ENCODE measurements around the gene CLRN3.

CLRN3 gene

DNA sequence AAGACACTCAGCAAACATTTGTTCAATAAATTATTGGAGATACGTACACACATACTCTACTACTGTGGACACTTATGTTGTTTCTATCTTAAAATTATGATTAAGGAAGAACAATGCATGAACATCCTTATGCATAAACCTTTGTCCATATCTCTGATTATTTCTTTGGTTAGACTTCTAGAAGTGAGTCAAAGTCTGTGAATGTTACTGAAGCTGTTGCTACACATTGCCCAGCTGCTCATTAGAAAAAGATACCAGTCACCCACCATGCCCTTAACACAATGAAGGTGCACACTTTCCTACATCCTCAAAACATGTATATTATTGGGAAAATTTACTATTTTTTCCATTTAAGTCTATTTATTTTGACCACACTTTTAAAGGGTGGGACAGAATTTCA lies 1.4 kb upstream of the CLRN3 start:
- no peak for DNase-seq

DNA sequence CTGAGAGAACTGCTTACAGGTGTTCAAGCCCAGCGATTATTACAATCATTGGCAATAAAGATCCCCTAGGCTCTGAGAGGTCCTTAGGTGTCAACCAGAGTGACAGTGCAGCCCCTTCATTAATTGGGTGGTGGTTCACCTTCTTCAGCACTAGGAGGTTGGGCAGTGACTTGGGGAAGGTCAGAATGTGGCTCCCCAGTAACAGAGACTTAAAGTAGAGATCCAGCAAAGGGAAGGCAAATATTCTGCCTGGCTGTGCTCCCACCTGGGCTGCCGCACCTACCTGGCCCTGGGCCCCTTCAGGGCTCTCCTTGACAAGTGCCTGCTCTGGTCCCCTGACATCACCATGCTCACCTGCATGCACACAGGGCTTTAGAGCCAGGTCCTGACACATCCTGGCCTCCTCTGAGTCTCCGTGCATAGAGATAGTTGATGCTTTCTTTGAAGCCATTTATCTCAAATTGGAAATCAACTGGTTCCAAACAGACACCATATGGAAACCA lies 1.9 kb downstream of the CLRN3 start:
- DNase-seq, result no peak

- no peak for DNase-seq
Observed at GRCh38 chr10:127890216-127890615, 2.5 kb downstream of the CLRN3 start.

- no peak for DNase-seq
Observed at GRCh38 chr10:127889605-127890195, 3.0 kb downstream of the CLRN3 start.

GRCh38 chr10:127888521-127889312 lies 4.0 kb downstream of the CLRN3 start:
- DNase-seq, result no peak

DNA sequence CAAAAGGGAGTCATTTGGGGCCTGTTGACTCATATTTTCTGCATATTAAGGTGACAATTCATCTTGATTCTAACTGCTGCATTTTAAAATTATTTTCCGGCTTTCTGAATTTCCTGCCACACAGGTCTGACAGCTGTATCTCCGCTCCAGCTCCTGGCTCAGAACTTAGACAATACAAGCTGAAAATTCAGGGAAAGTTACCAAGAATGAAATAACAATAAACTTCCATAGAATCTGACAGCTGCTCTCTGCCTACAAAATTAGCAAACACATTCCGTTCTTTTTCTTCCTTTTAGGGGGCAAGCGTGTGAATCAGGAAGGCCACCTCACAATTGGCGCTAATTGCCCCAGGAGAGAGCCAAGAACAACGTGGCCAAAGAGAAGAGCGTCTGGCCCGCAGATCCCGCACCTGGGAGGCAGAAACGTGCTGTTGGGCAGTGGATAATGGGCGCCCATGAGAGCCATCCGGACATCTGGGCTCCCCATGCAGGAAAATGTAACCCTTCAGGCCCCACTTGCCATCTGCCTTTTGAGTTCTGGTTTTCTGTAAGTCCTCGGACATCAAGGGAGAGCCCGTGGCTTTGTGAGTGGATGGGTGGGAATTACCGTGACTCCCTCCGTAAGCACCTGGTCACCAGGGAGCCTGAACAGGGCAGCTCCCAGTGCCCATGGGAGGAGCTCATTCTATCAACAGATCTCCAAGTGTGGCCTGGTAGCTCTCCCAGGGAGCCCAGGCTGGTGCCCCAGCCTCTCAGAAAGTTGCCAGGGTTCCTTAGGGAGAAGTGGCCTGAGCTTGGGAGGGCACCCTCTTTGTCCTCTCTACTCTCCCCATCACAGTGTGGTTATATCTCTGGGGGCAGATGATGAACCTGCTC lies 5.0 kb downstream of the CLRN3 start:
- no peak for DNase-seq

DNA sequence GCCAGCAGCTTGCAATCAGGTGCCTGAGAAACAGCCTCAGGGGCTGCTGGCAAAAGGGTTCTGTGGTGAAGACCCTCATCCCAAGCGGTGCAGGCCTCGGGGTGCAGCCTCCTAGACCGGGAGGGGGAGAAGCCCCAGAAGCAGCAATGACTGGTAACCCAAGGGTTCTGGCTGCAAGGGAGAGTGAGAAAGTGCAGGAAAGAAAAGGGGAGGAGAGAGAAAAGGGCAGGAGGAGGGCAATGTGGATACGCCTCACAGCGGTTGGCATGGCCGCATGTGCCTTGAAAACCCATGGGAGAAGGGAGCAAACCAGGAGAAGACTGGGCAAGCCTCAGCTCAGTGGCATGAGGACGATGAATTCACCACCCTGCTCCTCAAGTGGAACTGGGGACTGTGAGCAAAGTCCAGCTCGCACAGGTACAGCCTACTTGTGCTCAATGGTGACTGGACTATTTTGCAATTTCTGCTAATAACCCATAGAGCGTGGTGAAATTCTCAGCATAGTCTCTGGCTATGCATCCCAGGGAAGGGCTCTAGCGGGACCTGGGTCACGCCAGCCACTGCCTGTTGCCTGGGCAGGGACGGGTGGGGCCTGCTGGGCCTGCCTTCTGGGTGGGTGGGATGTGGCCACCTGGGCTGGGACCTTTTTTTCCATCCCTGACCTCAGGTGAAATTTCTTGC lies 6.2 kb downstream of the CLRN3 start:
- DNase-seq, result no peak

GRCh38 chr10:127884501-127884900 lies 8.2 kb downstream of the CLRN3 start:
- DNase-seq, result no peak

DNA sequence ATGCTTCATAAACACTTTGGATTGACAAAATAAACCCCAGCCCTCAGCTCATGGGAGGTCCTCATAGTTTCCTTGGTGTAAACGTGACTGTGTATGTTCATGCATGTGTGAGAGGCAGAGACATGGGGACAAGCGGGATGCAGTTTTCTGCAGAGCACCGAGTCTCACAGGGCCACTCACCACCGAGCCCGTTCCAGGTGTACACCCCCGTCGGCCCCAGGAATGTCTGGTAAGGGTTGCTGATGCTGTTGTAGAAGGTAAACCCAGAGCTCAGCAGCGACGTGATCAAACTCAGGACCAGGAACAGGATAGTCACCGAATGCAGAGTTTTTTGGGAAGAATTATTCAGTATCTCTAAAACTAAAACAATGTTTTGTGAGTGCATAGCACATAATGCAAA lies 9.2 kb downstream of the CLRN3 start:
- DNase-seq, result no peak

DNA sequence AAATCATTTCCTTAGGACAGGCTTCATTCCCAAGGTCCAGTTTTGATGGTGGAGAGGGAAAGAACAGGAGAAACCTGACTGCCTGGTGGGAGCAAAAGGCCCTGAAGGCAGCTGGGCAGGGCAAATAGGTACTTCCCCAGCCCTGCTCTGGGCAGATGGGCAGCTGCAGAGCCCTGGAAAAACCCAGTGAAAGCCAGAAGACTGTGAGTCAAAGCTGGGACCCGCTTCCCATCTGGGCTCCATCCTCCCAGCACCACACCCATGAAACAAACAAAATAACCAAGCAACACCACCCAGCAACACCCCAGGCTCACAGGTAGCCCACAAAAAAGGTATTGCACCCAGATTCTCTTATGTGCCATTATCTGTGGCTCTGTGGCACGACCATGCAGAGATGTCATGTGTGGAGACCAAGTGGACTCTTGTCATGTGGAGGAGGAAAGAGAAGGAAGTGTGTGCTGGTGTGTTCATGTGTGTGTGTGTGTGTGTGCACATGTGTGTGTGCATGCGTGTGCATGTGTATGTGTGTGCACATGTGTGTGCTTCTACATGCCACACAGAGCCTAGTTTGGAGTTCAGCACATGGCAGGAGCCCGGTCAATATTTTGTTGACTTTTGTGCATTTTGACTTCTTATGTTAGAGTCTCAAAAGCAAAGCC lies 9.8 kb downstream of the CLRN3 start:
- DNase-seq, result no peak

- no peak for DNase-seq
Observed at GRCh38 chr10:127882391-127882790, 10.3 kb downstream of the CLRN3 start.

GRCh38 chr10:127881262-127881661 lies 11.5 kb downstream of the CLRN3 start:
- DNase-seq, result no peak

DNA sequence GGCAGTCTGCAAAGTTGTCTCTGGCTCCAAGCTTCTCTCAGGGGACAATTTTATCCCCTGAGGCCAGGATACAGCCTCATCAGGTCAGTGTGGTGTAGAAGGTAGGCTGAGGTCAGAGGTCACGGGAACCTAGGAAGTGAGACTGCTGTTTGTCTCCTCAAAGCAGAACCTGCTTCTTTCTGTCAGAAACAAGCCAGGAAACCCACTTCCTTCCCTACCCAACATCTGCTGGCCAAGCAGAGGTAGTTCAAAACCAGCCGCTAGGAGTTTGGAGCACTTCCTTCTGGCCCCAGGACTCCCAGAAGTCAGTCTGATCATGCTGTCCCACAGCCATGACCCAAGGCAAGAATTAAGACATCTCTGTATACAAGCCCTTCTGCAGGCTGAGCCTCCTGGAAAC lies 12.2 kb downstream of the CLRN3 start:
- DNase-seq, result no peak

GRCh38 chr10:127878475-127879055 lies 14.2 kb downstream of the CLRN3 start:
- no peak for DNase-seq

DNA sequence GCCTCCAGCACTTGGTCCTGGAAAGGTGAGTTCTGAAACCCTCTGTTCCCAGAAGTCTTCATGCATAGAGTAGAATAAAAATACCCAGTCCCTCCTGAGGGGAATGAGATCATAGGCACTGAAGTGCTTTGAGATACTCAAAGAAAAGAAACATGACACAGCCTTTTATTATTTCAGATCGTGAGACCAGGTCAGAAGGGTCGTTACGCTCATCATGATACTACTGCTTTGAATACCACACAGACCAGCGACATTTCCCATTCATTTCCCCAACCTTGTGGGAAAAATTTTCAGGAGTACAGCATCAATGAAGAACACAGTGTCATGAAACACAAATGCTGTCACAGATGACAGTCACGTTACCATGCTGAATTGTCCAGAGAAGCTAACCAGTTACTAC lies 15.0 kb downstream of the CLRN3 start:
- no peak for DNase-seq

DNA sequence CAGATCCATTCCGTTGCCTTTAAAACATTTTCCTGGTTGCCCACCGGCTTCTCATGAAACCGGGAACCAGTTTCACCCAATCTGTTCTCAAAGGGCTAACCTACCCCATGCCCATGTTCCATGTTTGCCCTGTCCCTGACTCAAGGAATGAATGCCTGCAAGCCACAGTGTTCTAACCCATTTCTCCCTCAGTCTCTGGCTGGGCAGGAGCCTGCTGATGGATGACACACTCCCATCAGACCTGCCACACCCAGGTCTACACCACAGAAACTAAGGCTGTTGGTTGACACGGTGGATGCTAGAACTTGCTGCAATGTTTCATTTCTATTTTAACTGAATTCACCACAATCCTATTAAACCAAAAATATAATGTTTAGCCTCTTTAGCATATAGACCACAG lies 15.6 kb downstream of the CLRN3 start:
- no peak for DNase-seq

DNA sequence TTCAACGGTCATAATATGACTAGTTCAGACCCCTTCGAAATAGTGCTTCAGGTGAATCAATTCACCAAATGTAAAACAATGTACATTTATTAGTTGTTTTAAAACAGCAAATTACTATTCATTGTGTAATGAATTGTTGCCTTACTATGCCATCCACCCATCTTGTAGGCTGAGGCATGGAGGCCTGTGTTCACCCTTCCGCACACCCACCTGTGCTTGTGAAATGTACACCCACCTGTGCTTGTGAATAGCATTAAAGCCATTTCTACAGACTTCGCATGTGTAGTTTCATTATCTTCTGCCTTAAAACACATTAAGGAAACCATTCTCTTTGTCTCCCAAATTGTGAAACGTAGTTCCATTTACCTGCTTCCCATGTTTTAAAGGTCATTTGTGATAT lies 16.8 kb downstream of the CLRN3 start:
- DNase-seq, result no peak

DNA sequence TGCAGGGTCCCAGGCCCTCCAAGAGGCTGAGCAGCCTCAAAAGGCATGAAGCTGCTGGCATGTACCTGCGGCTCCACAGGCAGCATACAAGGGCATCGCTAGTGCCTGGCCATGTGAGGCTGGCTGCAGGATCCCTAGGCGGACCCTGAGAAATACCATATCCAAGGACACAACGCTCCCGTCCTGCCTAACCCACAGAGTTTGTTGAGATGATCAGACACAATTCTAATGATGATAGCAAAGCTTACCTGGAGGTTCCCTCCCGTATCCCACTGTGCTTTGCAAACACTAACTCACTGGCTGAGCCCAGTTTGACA lies 17.3 kb downstream of the CLRN3 start:
- no peak for DNase-seq

DNA sequence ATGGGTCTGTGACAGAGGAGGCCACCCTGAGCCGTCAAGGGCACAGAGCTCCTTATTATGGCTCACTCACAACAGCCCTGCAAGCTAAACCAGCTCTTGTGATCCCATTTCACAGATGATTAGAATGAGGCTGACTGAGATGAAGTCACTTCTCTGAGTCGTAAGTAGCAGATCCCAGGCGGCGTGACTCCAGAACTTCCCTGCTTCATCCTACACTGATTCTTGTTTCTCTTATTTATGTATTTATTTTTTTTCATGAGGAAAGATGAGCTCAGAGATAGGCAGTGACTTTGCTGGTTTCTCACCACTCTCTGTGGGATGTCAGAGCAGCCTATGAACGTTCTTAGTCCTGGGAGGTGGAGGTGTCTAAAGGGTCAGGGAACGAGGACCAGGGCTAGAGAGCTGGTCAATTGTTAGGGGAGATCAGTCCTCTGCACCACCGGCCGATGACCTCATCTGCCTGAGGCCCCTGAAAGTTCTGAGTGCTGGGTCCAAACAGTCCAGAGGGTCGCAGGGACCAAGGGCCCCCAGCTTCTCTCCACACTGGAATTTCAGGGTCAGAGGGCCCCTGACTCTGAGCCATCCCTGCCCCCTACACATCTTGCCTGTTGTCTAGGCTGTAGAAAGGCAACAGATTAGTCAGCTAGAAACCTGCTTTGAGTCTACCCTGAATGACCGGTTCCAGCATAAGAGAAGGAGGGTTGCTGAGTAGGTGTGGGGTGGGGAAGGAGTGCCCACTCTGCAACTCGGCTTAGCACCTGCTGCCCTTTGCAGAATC lies 17.9 kb downstream of the CLRN3 start:
- DNase-seq, result no peak

DNA sequence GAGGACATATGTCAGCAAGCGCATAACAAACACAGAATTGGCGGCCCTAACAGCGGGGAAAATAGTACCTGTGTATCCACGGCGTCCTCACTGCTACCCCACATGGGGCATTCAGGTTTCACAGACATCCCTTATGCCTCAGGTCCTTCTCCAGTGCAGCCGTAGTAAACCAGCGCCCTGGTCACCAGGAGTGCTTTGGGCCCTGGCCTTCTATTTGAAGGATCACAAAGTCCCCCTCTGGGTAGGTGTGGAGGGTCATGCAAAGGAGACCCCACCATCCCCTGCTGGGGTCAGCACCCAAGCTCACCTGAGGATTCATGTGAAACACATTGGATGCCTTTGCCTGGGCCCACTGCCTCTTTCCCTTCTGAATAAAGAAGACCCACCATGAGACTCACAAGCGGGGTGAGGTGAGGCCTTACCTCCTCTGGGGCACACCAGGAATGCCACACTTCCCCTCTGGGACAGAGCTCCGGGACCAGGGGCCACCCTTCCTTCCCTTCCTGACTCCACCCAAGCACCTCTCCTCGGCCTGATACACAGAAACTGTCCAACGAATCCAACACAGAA lies 18.8 kb downstream of the CLRN3 start:
- no peak for DNase-seq
